HG03108 (cell line): Measurements from ENCODE around the gene TGIF2.
A peak's percentile ranks its signal among the peaks of the same experiment; 100 is the strongest.

Source experiments
- ATAC-seq: cut with Tn5 transposase; IDR thresholded peaks from one replicate; pipeline ENCODE4 v1.9.1; 2021; ENCODE audit warnings: moderate library complexity; ENCODE audit not compliant: unreplicated experiment

The TGIF2 gene

GRCh38 chr20:36573103-36573797 is at the start of gene TGIF2:
TSS of gene TGIF2 (plus strand) at chr20:36573597. CDS start at chr20:36578775, 5,178 bp downstream.
- ATAC-seq = peak; percentile 68

GRCh38 chr20:36525620-36526365 is 47.6 kb upstream of the TGIF2 start:
- ATAC-seq = no peak

- no peak for ATAC-seq
Measured at GRCh38 chr20:36526521-36527011, 46.8 kb upstream of the TGIF2 start.

- no peak for ATAC-seq
Measured at GRCh38 chr20:36527331-36528125, 45.9 kb upstream of the TGIF2 start.

- no peak for ATAC-seq
Measured at GRCh38 chr20:36528176-36528874, 45.1 kb upstream of the TGIF2 start.

GRCh38 chr20:36528875-36529417 is 44.5 kb upstream of the TGIF2 start:
- no peak for ATAC-seq

- no peak for ATAC-seq
Measured at GRCh38 chr20:36532388-36532787, 41.0 kb upstream of the TGIF2 start.

GRCh38 chr20:36532822-36533221 is 40.6 kb upstream of the TGIF2 start:
- no peak for ATAC-seq

- ATAC-seq = no peak
Measured at GRCh38 chr20:36538026-36538722, 35.2 kb upstream of the TGIF2 start.

GRCh38 chr20:36540551-36541211 is 32.7 kb upstream of the TGIF2 start:
- no peak for ATAC-seq

GRCh38 chr20:36541227-36541767 is 32.1 kb upstream of the TGIF2 start, which contains the start of gene MYL9:
TSS of gene MYL9 (plus strand) at chr20:36541519. CDS start at chr20:36544885, 3,366 bp downstream.
- ATAC-seq = no peak

- no peak for ATAC-seq
Measured at GRCh38 chr20:36541768-36542488, 31.5 kb upstream of the TGIF2 start.

- no peak for ATAC-seq
Measured at GRCh38 chr20:36542516-36543183, 30.7 kb upstream of the TGIF2 start.

- ATAC-seq = no peak
Measured at GRCh38 chr20:36543184-36544133, 29.9 kb upstream of the TGIF2 start.

- ATAC-seq = no peak
Measured at GRCh38 chr20:36544134-36545018, 29.0 kb upstream of the TGIF2 start.
